Measurements from ENCODE around the gene SORL1. TPM values are rescaled to one million over a fixed set of nuclear protein-coding genes. Genes with fewer than 3 reads are reported as not detected.

The SORL1 gene
- total RNA-seq, 1 experiment from 2014 or later, result 68.3 TPM

- no peak overlapping the region for H2BK15ac ChIP-seq (ENCODE audit: low read depth, low read length)
- no CpG with 5 or more reads among the region's 5 CpGs for WGBS (ENCODE audit: extremely low coverage, insufficient read length, low lambda C conversion rate)
- H3K4me1 Mint-ChIP-seq, result peaks cover 6 to 12% of the 10 kb centered on the region in 2 experiments
- no peak overlapping the region for H3K4ac ChIP-seq (ENCODE audit: low read depth, low read length)
- no peaks in the 10 kb centered on the region for H3K9me3 Mint-ChIP-seq
- H3K14ac ChIP-seq (ENCODE audit: insufficient read depth, low read length), result no peak overlapping the region
- H3T11ph ChIP-seq (ENCODE audit: low read length), result no peak overlapping the region
- H3K56ac ChIP-seq (ENCODE audit: insufficient read length, low read depth, low read length), result no peak overlapping the region
- H3K4me2 ChIP-seq (ENCODE audit: insufficient read depth, insufficient read length, low read length), result no peak overlapping the region
- no peak overlapping the region for H4K5ac ChIP-seq (ENCODE audit: insufficient read length, low read depth, low read length)
- H3K27me3 ChIP-seq (ENCODE audit: insufficient read depth, low read length), result no peaks in the 10 kb centered on the region
- H3K9me3 ChIP-seq (ENCODE audit: control insufficient read depth, low read depth, low read length), result no peaks in the 10 kb centered on the region
- no peaks in the 10 kb centered on the region for H3K23me2 ChIP-seq (ENCODE audit: insufficient read length, low read depth, low read length, poor library complexity, severe bottlenecking)
- DNase-seq, result no peak
- H2AK5ac ChIP-seq (ENCODE audit: insufficient read length, low read length), result no peak overlapping the region
- no peak overlapping the region for H3K27ac ChIP-seq (ENCODE audit: insufficient read length, low read depth, low read length)
- H4K20me1 ChIP-seq (ENCODE audit: control insufficient read depth, insufficient read depth, insufficient read length), result no peaks in the 10 kb centered on the region
- H3K4me3 Mint-ChIP-seq, result no peak overlapping the region
- H3K4me1 ChIP-seq (ENCODE audit: insufficient read depth, low read length), result no peaks in the 10 kb centered on the region; the same call in 1 of the 2 replicates
- no peak overlapping the region for H2BK5ac ChIP-seq (ENCODE audit: insufficient read length, low read length)
- no peak overlapping the region for H2BK120ac ChIP-seq (ENCODE audit: low read depth, low read length, poor library complexity, severe bottlenecking)
- H2BK20ac ChIP-seq (ENCODE audit: low read depth, low read length, poor library complexity, severe bottlenecking), result no peak overlapping the region
- no peak overlapping the region for H3K9ac ChIP-seq (ENCODE audit: extremely low read depth, insufficient read length, low read length)
- H2AFZ ChIP-seq (ENCODE audit: low read length), result no peak overlapping the region
- H3K27ac Mint-ChIP-seq, result peak overlapping the region in 2 of 3 experiments; percentile 27 to 57; a peak in 2 of 7 replicates
- H2BK12ac ChIP-seq (ENCODE audit: insufficient read length, low read depth, low read length), result no peak overlapping the region
- no peaks in the 10 kb centered on the region; the same call in 1 of the 2 replicates for H3K79me2 ChIP-seq (ENCODE audit: insufficient read depth, low read length)
- no peak overlapping the region for H3K18ac ChIP-seq (ENCODE audit: insufficient read length, low read depth, low read length)
- no peaks in the 10 kb centered on the region for H3K79me1 ChIP-seq (ENCODE audit: insufficient read depth, low read depth, low read length, poor library complexity, severe bottlenecking)
- no peaks in the 10 kb centered on the region for H3K27me3 Mint-ChIP-seq (ENCODE audit: low read depth)
- H3K36me3 Mint-ChIP-seq (ENCODE audit: insufficient read depth in 1 of 3, low read depth in 3 of 3), result peaks cover 11 to 61% (median 44%) of the 10 kb centered on the region in 3 experiments; a peak in 6 of 7 replicates
- no peak overlapping the region for H4K8ac ChIP-seq (replicated peaks; ENCODE audit: insufficient read length, low read depth, low read length)
- no peak overlapping the region for H3K23ac ChIP-seq (ENCODE audit: insufficient read length, low read depth, low read length)
- no peak overlapping the region for H4K91ac ChIP-seq (ENCODE audit: insufficient read length, low read depth, low read length)
- no peak for TF ChIP-seq CTCF (conservative IDR thresholded peaks at IDR 0.05)
These were observed 109.6 kb downstream of the SORL1 start for GRCh38 chr11:121561716-121562115.

Measured in H9 (cell line).